Loucy (cell line): ENCODE results near the gene UBE2J1.

ENCODE experiments used
- CTCF ChIP-seq: fragments of 200-600 bp; sonication (generic); conservative IDR thresholded peaks from 2 replicates; pipeline ENCODE4 v1.5.1; 2014; ENCODE audit warnings: mild to moderate bottlenecking, antibody characterized with exemption, low read length
- EZH2phosphoT487 ChIP-seq: fragments of 200-600 bp; IDR thresholded peaks from 2 replicates; pipeline ENCODE4 v1.6.1; 2018; ENCODE audit warnings: antibody characterized with exemption, mild to moderate bottlenecking, moderate library complexity, borderline replicate concordance

- TF ChIP-seq EZH2phosphoT487: no peak
- TF ChIP-seq CTCF: no peak
Observed at GRCh38 chr6:89315249-89315885, 37.2 kb downstream of the UBE2J1 start, which contains the start of gene GABRR2.
